MM.1S (cell line): Measurements from ENCODE around the gene SPHK1.
A peak's percentile ranks its signal among the peaks of the same experiment; 100 is the strongest.

Experiments
- DNase-seq: peaks from one replicate; pipeline ENCODE4 v3.0.0-alpha.2; 2015
- H2AFZ ChIP-seq: fragments of 300-600 bp; sonication (generic); 2 replicates; pipeline ENCODE4 v1.6.0; 2016; ENCODE audit warnings: antibody characterized with exemption, low read length
- H3F3A ChIP-seq: fragments of 300-600 bp; sonication (generic); 2 replicates; pipeline ENCODE4 v1.6.1; 2016; ENCODE audit warnings: mild to moderate bottlenecking, antibody characterized with exemption, low read length, moderate library complexity, mixed read lengths; ENCODE audit not compliant: insufficient read depth
- H3K27ac ChIP-seq: fragments of 300-600 bp; sonication (generic); 2 replicates; pipeline ENCODE4 v1.5.1; 2016; ENCODE audit warnings: mild to moderate bottlenecking, low read length
- H3K27me3 ChIP-seq: fragments of 300-600 bp; sonication (generic); replicated peaks from 2 replicates; pipeline ENCODE4 v1.6.0; 2016; ENCODE audit warnings: low read length; ENCODE audit not compliant: insufficient read depth
- H3K36me3 ChIP-seq: fragments of 300-600 bp; sonication (generic); replicated peaks from 2 replicates; pipeline ENCODE4 v1.6.1; 2016; ENCODE audit warnings: mild to moderate bottlenecking, low read length, mixed read lengths; ENCODE audit not compliant: insufficient read depth
- H3K4me1 ChIP-seq: fragments of 300-600 bp; sonication (generic); 2 replicates; pipeline ENCODE4 v1.6.1; 2016; ENCODE audit warnings: low read length, mixed read lengths
- H3K4me2 ChIP-seq: fragments of 300-600 bp; sonication (generic); 2 replicates; pipeline ENCODE4 v1.6.0; 2016; ENCODE audit warnings: low read depth, low read length
- H3K4me3 ChIP-seq: fragments of 300-600 bp; sonication (generic); 2 replicates; pipeline ENCODE4 v1.5.1; 2016; ENCODE audit warnings: low read length, mixed read lengths
- H3K79me2 ChIP-seq: fragments of 300-600 bp; sonication (generic); 2 replicates; pipeline ENCODE4 v1.6.1; 2016; ENCODE audit warnings: mixed run types, low read length, mixed read lengths
- H3K9ac ChIP-seq: fragments of 300-600 bp; sonication (generic); 2 replicates; pipeline ENCODE4 v1.6.1; 2016; ENCODE audit warnings: low read length, mixed read lengths
- H3K9me2 ChIP-seq: fragments of 300-600 bp; sonication (generic); replicated peaks from 2 replicates; pipeline ENCODE4 v1.6.1; 2016; ENCODE audit warnings: mild to moderate bottlenecking, low read length, mixed read lengths; ENCODE audit not compliant: insufficient read depth
- H3K9me3 ChIP-seq: fragments of 300-600 bp; sonication (generic); replicated peaks from 2 replicates; pipeline ENCODE4 v1.6.1; 2016; ENCODE audit warnings: mild to moderate bottlenecking, low read length, mixed read lengths; ENCODE audit not compliant: insufficient read depth
- H4K20me1 ChIP-seq: fragments of 300-600 bp; sonication (generic); 2 replicates; pipeline ENCODE4 v1.6.1; 2016; ENCODE audit warnings: mild to moderate bottlenecking, low read length, moderate library complexity, mixed read lengths; ENCODE audit not compliant: insufficient read depth
- EZH2 ChIP-seq: fragments of 300-600 bp; sonication (generic); optimal IDR thresholded peaks from 2 replicates; pipeline ENCODE3; 2017; ENCODE audit warnings: low read depth, mild to moderate bottlenecking, antibody characterized with exemption, low read length, mixed read lengths
- EZH2phosphoT487 ChIP-seq: fragments of 300-600 bp; sonication (generic); IDR thresholded peaks from 2 replicates; pipeline ENCODE4 v1.6.1; 2018; ENCODE audit warnings: antibody characterized with exemption, low read length
- TF ChIP-seq, protein P1 (sequence below): fragments of 300-600 bp; sonication (generic); IDR thresholded peaks from 2 replicates; pipeline ENCODE4 v1.5.1; 2016; ENCODE audit warnings: antibody characterized with exemption, low read length, mixed read lengths

Gene SPHK1, protein sequence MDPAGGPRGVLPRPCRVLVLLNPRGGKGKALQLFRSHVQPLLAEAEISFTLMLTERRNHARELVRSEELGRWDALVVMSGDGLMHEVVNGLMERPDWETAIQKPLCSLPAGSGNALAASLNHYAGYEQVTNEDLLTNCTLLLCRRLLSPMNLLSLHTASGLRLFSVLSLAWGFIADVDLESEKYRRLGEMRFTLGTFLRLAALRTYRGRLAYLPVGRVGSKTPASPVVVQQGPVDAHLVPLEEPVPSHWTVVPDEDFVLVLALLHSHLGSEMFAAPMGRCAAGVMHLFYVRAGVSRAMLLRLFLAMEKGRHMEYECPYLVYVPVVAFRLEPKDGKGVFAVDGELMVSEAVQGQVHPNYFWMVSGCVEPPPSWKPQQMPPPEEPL

DNA sequence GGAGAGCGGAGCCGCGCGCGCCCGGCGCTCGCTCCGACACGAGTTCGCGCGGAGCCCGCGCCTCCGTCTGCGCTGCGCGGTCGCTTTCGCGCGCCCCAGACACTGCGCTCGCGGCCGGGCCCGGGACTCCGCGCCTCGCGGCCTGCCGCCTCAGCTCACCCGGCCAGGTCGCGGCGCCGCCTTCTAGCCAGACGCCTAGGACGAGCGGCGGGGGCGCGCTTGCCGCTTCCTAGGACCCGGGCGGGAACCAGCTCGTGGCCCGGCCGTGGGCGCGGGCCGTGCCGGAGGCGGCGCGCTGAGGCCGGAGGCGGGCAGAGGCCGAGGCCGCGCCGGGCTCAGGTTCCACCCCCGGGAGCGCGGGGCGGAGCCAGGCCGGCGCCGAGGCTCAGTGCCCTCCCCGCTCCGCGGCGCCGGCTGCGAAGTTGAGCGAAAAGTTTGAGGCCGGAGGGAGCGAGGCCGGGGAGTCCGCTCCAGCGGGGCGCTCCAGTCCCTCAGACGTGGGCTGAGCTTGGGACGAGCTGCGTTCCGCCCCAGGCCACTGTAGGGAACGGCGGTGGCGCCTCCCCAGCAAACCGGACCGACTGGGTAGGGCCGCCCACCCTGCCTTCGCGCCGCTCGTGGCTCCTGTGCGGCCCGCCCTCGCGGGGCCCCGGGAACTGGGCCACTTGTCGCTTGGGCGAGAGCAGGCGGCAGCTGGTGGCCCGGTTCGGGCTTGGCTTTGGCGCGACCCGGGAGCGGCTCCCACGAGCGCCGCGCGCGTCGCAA is at the start of gene SPHK1:
Gene SPHK1, plus strand, starts transcription at position 388 of the 765 bp plus-strand sequence. CDS start 1,036 bp downstream, outside the sequence.
- peak within 1 kb of the TSS; percentile 69 for H3K4me3 ChIP-seq
- peak within 1 kb of the TSS; percentile 29; the same call in 1 of the 2 replicates for H3K27ac ChIP-seq
- H3K9me2 ChIP-seq = no peaks in the 10 kb centered on the region
- peak within 1 kb of the TSS; percentile 59; the same call in 1 of the 2 replicates for H3K9ac ChIP-seq
- no peaks in the 10 kb centered on the region for H4K20me1 ChIP-seq
- no peaks in the 10 kb centered on the region for H3K9me3 ChIP-seq
- H2AFZ ChIP-seq = peak within 1 kb of the TSS; percentile 93
- DNase-seq = peak; percentile 85
- H3K36me3 ChIP-seq = no peaks in the 10 kb centered on the region
- no peaks in the 10 kb centered on the region for H3K79me2 ChIP-seq
- peaks cover 10% of the 10 kb centered on the region for H3F3A ChIP-seq
- peaks cover 11% of the 10 kb centered on the region; the same call in 1 of the 2 replicates for H3K4me1 ChIP-seq
- TF ChIP-seq EZH2phosphoT487 (no peak), EZH2 (no peak)
- TF ChIP-seq, protein P1, sequence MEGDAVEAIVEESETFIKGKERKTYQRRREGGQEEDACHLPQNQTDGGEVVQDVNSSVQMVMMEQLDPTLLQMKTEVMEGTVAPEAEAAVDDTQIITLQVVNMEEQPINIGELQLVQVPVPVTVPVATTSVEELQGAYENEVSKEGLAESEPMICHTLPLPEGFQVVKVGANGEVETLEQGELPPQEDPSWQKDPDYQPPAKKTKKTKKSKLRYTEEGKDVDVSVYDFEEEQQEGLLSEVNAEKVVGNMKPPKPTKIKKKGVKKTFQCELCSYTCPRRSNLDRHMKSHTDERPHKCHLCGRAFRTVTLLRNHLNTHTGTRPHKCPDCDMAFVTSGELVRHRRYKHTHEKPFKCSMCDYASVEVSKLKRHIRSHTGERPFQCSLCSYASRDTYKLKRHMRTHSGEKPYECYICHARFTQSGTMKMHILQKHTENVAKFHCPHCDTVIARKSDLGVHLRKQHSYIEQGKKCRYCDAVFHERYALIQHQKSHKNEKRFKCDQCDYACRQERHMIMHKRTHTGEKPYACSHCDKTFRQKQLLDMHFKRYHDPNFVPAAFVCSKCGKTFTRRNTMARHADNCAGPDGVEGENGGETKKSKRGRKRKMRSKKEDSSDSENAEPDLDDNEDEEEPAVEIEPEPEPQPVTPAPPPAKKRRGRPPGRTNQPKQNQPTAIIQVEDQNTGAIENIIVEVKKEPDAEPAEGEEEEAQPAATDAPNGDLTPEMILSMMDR = no peak
- H3K27me3 ChIP-seq = peaks cover 18% of the 10 kb centered on the region
- H3K4me2 ChIP-seq = peak within 1 kb of the TSS; percentile 100

DNA sequence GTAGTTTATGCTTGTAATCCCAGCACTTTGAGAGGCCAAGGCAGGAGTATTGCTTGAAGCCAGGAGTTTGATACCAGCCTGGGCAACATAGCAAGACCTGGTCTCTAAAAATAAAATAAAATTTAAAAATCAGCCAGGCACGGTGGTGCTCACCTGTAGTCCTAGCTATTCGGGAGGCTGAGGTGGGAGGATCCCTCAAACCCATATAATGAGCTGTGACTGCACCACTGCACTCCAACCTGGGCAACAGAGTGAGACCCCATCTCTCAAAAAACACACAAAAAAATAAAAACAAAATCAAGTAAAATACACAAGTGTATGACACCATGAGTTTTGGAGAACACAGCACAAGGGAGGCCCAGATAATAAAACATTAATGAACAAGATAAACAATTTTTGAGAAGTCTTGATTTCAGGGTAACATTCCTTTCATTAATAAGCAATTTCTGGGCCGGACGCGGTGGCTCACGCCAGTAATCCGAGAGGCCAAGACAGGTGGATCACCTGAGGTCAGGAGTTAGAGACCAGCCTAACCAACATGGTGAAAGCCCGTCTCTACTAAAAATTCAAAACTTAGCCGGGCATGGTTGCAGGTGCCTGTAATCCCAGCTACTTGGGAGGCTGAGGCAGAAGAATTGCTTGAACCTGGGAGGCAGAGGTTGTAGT is 48.6 kb upstream of the SPHK1 start:
- no peak for DNase-seq
- TF ChIP-seq EZH2 (no peak), EZH2phosphoT487 (no peak)
- TF ChIP-seq, protein P1 = no peak
- no peaks in the 10 kb centered on the region for H4K20me1 ChIP-seq
- no peak overlapping the region for H3K4me2 ChIP-seq
- H3K79me2 ChIP-seq = peaks cover 5% of the 10 kb centered on the region; the same call in 1 of the 2 replicates
- no peaks in the 10 kb centered on the region for H3K4me1 ChIP-seq
- H3F3A ChIP-seq = no peaks in the 10 kb centered on the region
- H2AFZ ChIP-seq = no peak overlapping the region
- H3K36me3 ChIP-seq = no peaks in the 10 kb centered on the region
- no peak overlapping the region for H3K27ac ChIP-seq
- H3K9me2 ChIP-seq = no peaks in the 10 kb centered on the region
- H3K9me3 ChIP-seq = no peaks in the 10 kb centered on the region
- no peak overlapping the region for H3K9ac ChIP-seq
- no peak overlapping the region for H3K4me3 ChIP-seq
- H3K27me3 ChIP-seq = no peaks in the 10 kb centered on the region

DNA sequence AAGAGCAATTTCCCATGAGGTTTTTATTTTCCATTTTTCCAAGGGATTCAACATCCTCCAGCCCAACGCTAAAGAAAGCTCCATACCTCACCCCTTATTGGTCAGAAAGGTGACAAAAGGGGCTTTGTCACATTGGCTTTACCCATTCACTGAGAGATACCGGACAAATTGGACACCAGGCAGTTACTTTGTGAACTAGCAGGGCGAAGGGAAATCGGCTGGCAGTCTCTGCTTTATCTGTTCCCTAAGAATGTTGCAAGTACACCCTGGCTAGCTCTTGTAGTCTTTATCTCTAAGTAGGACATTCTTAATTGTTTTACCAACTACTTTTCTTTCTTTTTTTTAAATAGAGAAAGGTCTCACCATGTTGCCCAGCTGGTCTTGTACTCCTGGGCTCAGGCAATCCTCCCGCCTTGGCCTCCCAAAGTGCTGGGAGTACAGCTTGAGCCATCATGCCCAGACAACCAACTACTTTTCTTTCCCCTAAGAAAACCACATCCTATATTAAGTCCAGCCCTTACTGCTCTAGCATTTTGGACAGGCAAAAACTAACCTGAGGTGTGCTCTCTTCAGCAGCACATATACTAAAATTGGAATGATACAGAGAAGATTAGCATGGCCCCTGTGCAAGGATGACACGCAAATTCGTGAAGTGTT is 47.5 kb upstream of the SPHK1 start:
- Histone ChIP-seq H3K9me2 (no peaks in the 10 kb centered on the region), H3K79me2 (peaks cover 5% of the 10 kb centered on the region; the same call in 1 of the 2 replicates), H3K4me2 (no peak overlapping the region), H3K27ac (no peak overlapping the region), H3F3A (no peaks in the 10 kb centered on the region), H3K36me3 (no peaks in the 10 kb centered on the region), H3K9ac (no peak overlapping the region), H3K4me3 (no peak overlapping the region), H3K4me1 (no peaks in the 10 kb centered on the region), H4K20me1 (no peaks in the 10 kb centered on the region), H2AFZ (no peak overlapping the region), H3K9me3 (no peaks in the 10 kb centered on the region), H3K27me3 (no peaks in the 10 kb centered on the region)
- TF ChIP-seq EZH2phosphoT487 = no peak
- no peak for TF ChIP-seq EZH2
- TF ChIP-seq, protein P1 = no peak
- DNase-seq = no peak
